ENCODE measurements around the gene RAG2.

DNA sequence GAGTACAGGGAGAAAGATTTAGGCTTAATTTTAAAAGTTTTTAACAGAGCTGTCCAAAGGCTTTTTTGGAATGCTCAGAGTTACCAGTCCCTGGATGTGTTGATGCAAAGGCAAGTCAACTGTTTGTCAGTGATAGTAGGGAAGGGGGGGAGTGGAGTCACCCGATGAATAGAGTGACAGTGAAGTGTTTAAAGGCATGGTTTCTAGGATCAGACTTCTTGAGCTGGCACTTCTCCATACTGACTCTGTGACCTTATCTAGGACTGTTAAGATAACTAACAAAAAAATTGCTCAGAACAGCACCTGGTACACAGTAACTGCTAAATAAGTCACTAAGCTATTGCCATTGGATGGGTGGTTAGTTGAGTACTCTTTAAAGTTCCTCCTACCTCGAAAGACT is 11.3 kb upstream of the RAG2 start:
- TF ChIP-seq CTCF (IDR thresholded peaks at IDR 0.05; ENCODE audit: low read depth, low read length) = no peak
- no peak for TF ChIP-seq POLR2A (IDR thresholded peaks at IDR 0.05; ENCODE audit: extremely low read depth, insufficient read length)
- TF ChIP-seq, protein P1, sequence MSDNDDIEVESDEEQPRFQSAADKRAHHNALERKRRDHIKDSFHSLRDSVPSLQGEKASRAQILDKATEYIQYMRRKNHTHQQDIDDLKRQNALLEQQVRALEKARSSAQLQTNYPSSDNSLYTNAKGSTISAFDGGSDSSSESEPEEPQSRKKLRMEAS (IDR thresholded peaks at IDR 0.05; ENCODE audit: low read depth, low read length) = no peak
- TF ChIP-seq MYC (IDR thresholded peaks at IDR 0.05; ENCODE audit: low read depth, low read length) = no peak
